ENCODE data around the gene CRELD2. TPM values are rescaled to one million over a fixed set of nuclear protein-coding genes. Genes with fewer than 3 reads are reported as not detected.

CRELD2 gene
- total and polyA plus RNA-seq, 2 experiments from 2014 or later, result 35.7 to 47.7 TPM

- no peaks in the 10 kb centered on the region for H3K4me1 ChIP-seq (ENCODE audit: insufficient read depth)
- no peaks in the 10 kb centered on the region for H3K9me2 ChIP-seq (ENCODE audit: insufficient read depth)
- no peaks in the 10 kb centered on the region for H3K36me3 ChIP-seq (ENCODE audit: insufficient read depth)
- ATAC-seq, result no peak
- TF ChIP-seq EZH2 (IDR thresholded peaks at IDR 0.05; ENCODE audit: low read depth, unreplicated experiment) (no peak), POLR2AphosphoS5 (IDR thresholded peaks at IDR 0.05; ENCODE audit: low read depth) (no peak), CREB1 (CRISPR knock-in tag; IDR thresholded peaks at IDR 0.05; ENCODE audit: low read depth) (no peak), EZH2phosphoT487 (IDR thresholded peaks at IDR 0.05; ENCODE audit: unreplicated experiment) (no peak), ZNF114 (CRISPR knock-in tag; IDR thresholded peaks at IDR 0.05) (no peak), ZNF462 (CRISPR knock-in tag; IDR thresholded peaks at IDR 0.05) (no peak), ZNF331 (CRISPR knock-in tag; IDR thresholded peaks at IDR 0.05; ENCODE audit: low read depth) (no peak)
- H3K79me2 ChIP-seq (replicated peaks; ENCODE audit: insufficient read depth), result no peaks in the 10 kb centered on the region
- H4K20me1 ChIP-seq (replicated peaks; ENCODE audit: insufficient read depth), result no peaks in the 10 kb centered on the region
- no peak for DNase-seq (ENCODE audit: low spot score)
- H3K27me3 ChIP-seq (ENCODE audit: insufficient read depth), result peaks cover 20% of the 10 kb centered on the region
- no peak overlapping the region for H3K27ac ChIP-seq (ENCODE audit: low read depth)
- no peak overlapping the region for H3K4me2 ChIP-seq
- no peak overlapping the region for H3K4me3 ChIP-seq
- Mint-ChIP-seq H3K4me1 (peaks cover 8% of the 10 kb centered on the region; the same call in 2 of the 3 replicates), H3K27me3 (ENCODE audit: insufficient read depth, low read depth, poor library complexity) (peaks cover 9% of the 10 kb centered on the region), H3K9me3 (no peaks in the 10 kb centered on the region), H3K27ac (no peak overlapping the region), H3K4me3 (no peak overlapping the region), H3K36me3 (ENCODE audit: low read depth) (peaks cover 4% of the 10 kb centered on the region; the same call in 2 of the 3 replicates)
- H3F3A ChIP-seq (replicated peaks; ENCODE audit: low read depth), result no peaks in the 10 kb centered on the region
- H2AFZ ChIP-seq, result no peak overlapping the region
Observed at GRCh38 chr22:49956914-49957825, 38.7 kb downstream of the CRELD2 start.

Data from GM23338 (cell line).